ENCODE results near the gene E2F8.
"Not testable (repeated sequence)": the region's sequence is repeated elsewhere in the genome, so short reads cannot be mapped to it uniquely, and the experiment has no call there.

E2F8 gene

GRCh38 chr11:19267567-19267966 lies 26.8 kb upstream of the E2F8 start:
- in situ Hi-C loops (cut with HindIII; ENCODE audit: low sequenced_read_pairs): no loop called here
- no peak overlapping the region for H3K4me3 ChIP-seq (ENCODE audit: low read depth, low read length)
- no peak for TF ChIP-seq CTCF (IDR thresholded peaks at IDR 0.05; ENCODE audit: low read depth, low read length, missing control alignments)

GRCh38 chr11:19263333-19263732 lies 22.6 kb upstream of the E2F8 start:
- DNase-seq (ENCODE audit: low read depth): no peak
- no peak overlapping the region for H3K4me3 ChIP-seq (ENCODE audit: low read depth, low read length)
- in situ Hi-C loops (cut with HindIII; ENCODE audit: low sequenced_read_pairs): no loop called here
- TF ChIP-seq CTCF (IDR thresholded peaks at IDR 0.05; ENCODE audit: low read depth, low read length, missing control alignments): no peak

More at GRCh38 chr11:19267567-19267966, 26.8 kb upstream of the E2F8 start:
- no peak for DNase-seq (ENCODE audit: low read depth)

- peak; percentile 13 for DNase-seq (ENCODE audit: low read depth)
- in situ Hi-C loops (cut with HindIII; ENCODE audit: low sequenced_read_pairs): no loop called here
Measured at GRCh38 chr11:19259487-19260345, 19.0 kb upstream of the E2F8 start.

GRCh38 chr11:19258641-19259230 lies 18.0 kb upstream of the E2F8 start:
- no peak overlapping the region for H3K4me3 ChIP-seq (ENCODE audit: low read depth, low read length)
- DNase-seq (ENCODE audit: low read depth): no peak
- TF ChIP-seq CTCF (IDR thresholded peaks at IDR 0.05; ENCODE audit: low read depth, low read length, missing control alignments): no peak
- in situ Hi-C loops (cut with HindIII; ENCODE audit: low sequenced_read_pairs): no loop called here

More at GRCh38 chr11:19259487-19260345, 19.0 kb upstream of the E2F8 start:
- no peak overlapping the region for H3K4me3 ChIP-seq (ENCODE audit: low read depth, low read length)
- TF ChIP-seq CTCF (IDR thresholded peaks at IDR 0.05; ENCODE audit: low read depth, low read length, missing control alignments): peak; percentile 97

GRCh38 chr11:19254441-19254840 lies 13.7 kb upstream of the E2F8 start:
- DNase-seq (ENCODE audit: low read depth); in situ Hi-C loops (cut with HindIII; ENCODE audit: low sequenced_read_pairs); H3K4me3 ChIP-seq (ENCODE audit: low read depth, low read length): not testable (repeated sequence)

GRCh38 chr11:19253817-19254216 lies 13.1 kb upstream of the E2F8 start:
- in situ Hi-C loops (cut with HindIII; ENCODE audit: low sequenced_read_pairs): no loop called here

More at GRCh38 chr11:19253817-19254216, 13.1 kb upstream of the E2F8 start:
- no peak for TF ChIP-seq CTCF (IDR thresholded peaks at IDR 0.05; ENCODE audit: low read depth, low read length, missing control alignments)
- no peak for DNase-seq (ENCODE audit: low read depth)
- no peak overlapping the region for H3K4me3 ChIP-seq (ENCODE audit: low read depth, low read length)

All from astrocyte of the cerebellum (primary cell).